HepG2 (cell line): ENCODE results near the gene ZFX. TPM values are rescaled to one million over a fixed set of nuclear protein-coding genes. Genes with fewer than 3 reads are reported as not detected.

Experiments
- AKNA ChIP-seq: sonication (generic); formaldehyde crosslinking; IDR thresholded peaks from 2 replicates; pipeline ENCODE4 v1.4.0; 2020; ENCODE audit warnings: missing genetic modification reagents, borderline replicate concordance
- ARID4A ChIP-seq: sonication (generic); formaldehyde crosslinking; IDR thresholded peaks from 2 replicates; pipeline ENCODE4 v1.5.0; 2020; ENCODE audit warnings: mild to moderate bottlenecking, missing genetic modification reagents, borderline replicate concordance
- ASH2L ChIP-seq: fragments of 300-600, 200-600 bp; sonication (generic); IDR thresholded peaks from 2 replicates; pipeline ENCODE4 v1.7.0; 2017; ENCODE audit warnings: low read depth, mild to moderate bottlenecking, moderate library complexity, mixed read lengths, low read length; ENCODE audit not compliant: insufficient read length
- GTF2F1 ChIP-seq: fragments of 150-350 bp; IDR thresholded peaks from 2 replicates; pipeline ENCODE4 v1.6.1; 2014; ENCODE audit warnings: low read length
- MXD3 ChIP-seq: IDR thresholded peaks from 2 replicates; pipeline ENCODE4 v1.6.1; 2016; ENCODE audit warnings: mild to moderate bottlenecking, missing biosample characterization, missing genetic modification reagents
- NR2F2 ChIP-seq: IDR thresholded peaks from 2 replicates; pipeline ENCODE4 v1.6.1; 2012; ENCODE audit warnings: low read depth, inconsistent platforms, borderline replicate concordance
- PRPF4 ChIP-seq: fragments of 200-400 bp; formaldehyde crosslinking; IDR thresholded peaks from 2 replicates; pipeline ENCODE4 v1.6.1; 2016; ENCODE audit warnings: low read length, low read depth; ENCODE audit not compliant: poor library complexity, severe bottlenecking
- ZNF124 ChIP-seq: sonication (generic); formaldehyde crosslinking; IDR thresholded peaks from 2 replicates; pipeline ENCODE4 v1.4.0; 2020; ENCODE audit warnings: missing genetic modification reagents
- ZNF670 ChIP-seq: sonication (generic); formaldehyde crosslinking; IDR thresholded peaks from 2 replicates; pipeline ENCODE4 v1.8.0; 2022; ENCODE audit warnings: mild to moderate bottlenecking, missing genetic modification reagents, borderline replicate concordance
- ZNF839 ChIP-seq: sonication (generic); formaldehyde crosslinking; IDR thresholded peaks from 2 replicates; pipeline ENCODE4 v1.4.0; 2020; ENCODE audit warnings: missing genetic modification reagents, mild to moderate bottlenecking, borderline replicate concordance
- ZZZ3 ChIP-seq: sonication (generic); formaldehyde crosslinking; IDR thresholded peaks from 2 replicates; pipeline ENCODE4 v1.4.0; 2020; ENCODE audit warnings: missing genetic modification reagents, mild to moderate bottlenecking, borderline replicate concordance
- polyA plus RNA-seq, 8 experiments: library from polyadenylated mRNA; depleted of rRNA in 3 of 8; stranded (reverse) in 7 of 8; unstranded in 1 of 8; fragments of >200 nt; fragmentation: Illumina TruSeq in 4 of 8; extraction: Trizol in 4 of 8; gene quantifications; 2 replicates each; pipeline versions ENCODE4 v1.2.1 to v1.2.3, GENCODE V29; 2011 to 2016; ENCODE audit warnings: low read depth in 4 of 8, missing spikeins in 1 of 8, mixed read lengths in 1 of 8; ENCODE audit not compliant: insufficient read depth in 1 of 8
- total RNA-seq, 5 experiments: library from RNA; depleted of rRNA; stranded (reverse); fragments of >200 nt; fragmentation: Illumina TruSeq; extraction: Trizol; gene quantifications; 2 replicates each; pipeline ENCODE4 v1.2.3, GENCODE V29; 2016; ENCODE audit warnings: low read depth in 1 of 5
- TF ChIP-seq, protein P1 (sequence below): sonication (generic); formaldehyde crosslinking; IDR thresholded peaks from 2 replicates; pipeline ENCODE4 v1.4.0; 2020; ENCODE audit warnings: missing genetic modification reagents, mild to moderate bottlenecking, borderline replicate concordance
- TF ChIP-seq, protein P2 (sequence below): IDR thresholded peaks from 2 replicates; pipeline ENCODE4 v1.6.1; 2016; ENCODE audit warnings: missing genetic modification reagents, missing compliant biosample characterization

ZFX gene
- total and polyA plus RNA-seq, 2 of the 13 experiments (the other 11 are each of a cell fraction or from before 2014, with no cell fraction given), result 13.8 to 37.3 TPM

DNA sequence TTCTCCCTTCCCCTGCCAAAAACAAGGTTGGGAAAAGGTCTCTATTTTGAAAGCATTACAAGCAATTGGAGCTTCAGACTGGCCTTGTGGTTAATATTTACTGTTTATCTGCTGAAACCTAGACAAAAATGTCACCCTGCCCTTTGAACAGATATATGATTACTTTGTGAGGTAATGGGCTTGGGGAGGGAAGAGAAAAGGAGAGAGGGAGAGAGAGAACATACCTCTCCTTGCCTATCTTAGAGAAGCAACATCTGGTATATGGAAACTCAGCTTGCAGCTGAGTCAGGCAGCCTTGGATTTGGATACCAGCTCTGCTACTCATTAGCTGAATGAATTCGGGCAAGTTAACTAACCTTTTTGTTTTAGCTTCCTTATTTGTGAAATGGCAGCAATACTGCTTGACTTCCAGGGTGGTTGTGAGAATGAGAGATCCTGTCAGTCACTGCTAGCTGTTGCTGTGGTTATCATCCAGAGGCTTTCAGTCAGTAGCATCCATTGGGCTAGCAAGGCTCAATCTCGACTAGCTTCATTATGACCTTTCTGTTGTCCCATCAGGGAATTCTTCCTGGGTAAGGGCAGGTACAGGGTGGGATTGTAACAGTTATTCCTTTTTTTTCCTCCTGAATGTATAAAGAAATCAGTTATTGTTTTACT lies 41.1 kb downstream of the ZFX start (continued):
- TF ChIP-seq, protein P1, sequence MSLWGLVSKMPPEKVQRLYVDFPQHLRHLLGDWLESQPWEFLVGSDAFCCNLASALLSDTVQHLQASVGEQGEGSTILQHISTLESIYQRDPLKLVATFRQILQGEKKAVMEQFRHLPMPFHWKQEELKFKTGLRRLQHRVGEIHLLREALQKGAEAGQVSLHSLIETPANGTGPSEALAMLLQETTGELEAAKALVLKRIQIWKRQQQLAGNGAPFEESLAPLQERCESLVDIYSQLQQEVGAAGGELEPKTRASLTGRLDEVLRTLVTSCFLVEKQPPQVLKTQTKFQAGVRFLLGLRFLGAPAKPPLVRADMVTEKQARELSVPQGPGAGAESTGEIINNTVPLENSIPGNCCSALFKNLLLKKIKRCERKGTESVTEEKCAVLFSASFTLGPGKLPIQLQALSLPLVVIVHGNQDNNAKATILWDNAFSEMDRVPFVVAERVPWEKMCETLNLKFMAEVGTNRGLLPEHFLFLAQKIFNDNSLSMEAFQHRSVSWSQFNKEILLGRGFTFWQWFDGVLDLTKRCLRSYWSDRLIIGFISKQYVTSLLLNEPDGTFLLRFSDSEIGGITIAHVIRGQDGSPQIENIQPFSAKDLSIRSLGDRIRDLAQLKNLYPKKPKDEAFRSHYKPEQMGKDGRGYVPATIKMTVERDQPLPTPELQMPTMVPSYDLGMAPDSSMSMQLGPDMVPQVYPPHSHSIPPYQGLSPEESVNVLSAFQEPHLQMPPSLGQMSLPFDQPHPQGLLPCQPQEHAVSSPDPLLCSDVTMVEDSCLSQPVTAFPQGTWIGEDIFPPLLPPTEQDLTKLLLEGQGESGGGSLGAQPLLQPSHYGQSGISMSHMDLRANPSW, result no peak
- TF ChIP-seq ZZZ3 (CRISPR knock-in tag) (no peak), NR2F2 (peak; percentile 67; the same call in 1 of the 2 replicates), PRPF4 (no peak), MXD3 (CRISPR knock-in tag) (no peak), ARID4A (CRISPR knock-in tag) (peak; percentile 48; the same call in 1 of the 2 replicates), AKNA (CRISPR knock-in tag) (no peak), ZNF839 (CRISPR knock-in tag) (no peak), ZNF124 (CRISPR knock-in tag) (no peak), GTF2F1 (no peak), ASH2L (peak; percentile 39), ZNF670 (CRISPR knock-in tag) (no peak)
- TF ChIP-seq, protein P2, sequence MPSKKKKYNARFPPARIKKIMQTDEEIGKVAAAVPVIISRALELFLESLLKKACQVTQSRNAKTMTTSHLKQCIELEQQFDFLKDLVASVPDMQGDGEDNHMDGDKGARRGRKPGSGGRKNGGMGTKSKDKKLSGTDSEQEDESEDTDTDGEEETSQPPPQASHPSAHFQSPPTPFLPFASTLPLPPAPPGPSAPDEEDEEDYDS (CRISPR knock-in tag), result peak; percentile 92
